ENCODE results near the gene ANKRD9. TPM values are rescaled to one million over a fixed set of nuclear protein-coding genes. Genes with fewer than 3 reads are reported as not detected.

Gene ANKRD9
- total and polyA plus RNA-seq, 12 donors = 94.4 to 264 (median 120) TPM

GRCh38 chr14:102505000-102505619 is 4.5 kb downstream of the ANKRD9 start:
- ATAC-seq (no peak), DNase-seq (no peak)
- Histone ChIP-seq H3K4me3 (no peak overlapping the region), H3K27ac (peak overlapping the region; percentile 68 to 96 (median 88)), H3K36me3 (peaks cover 0 to 19% (median 6%) of the 10 kb centered on the region in 9 donors), H3K4me1 (peaks cover 5 to 79% (median 37%) of the 10 kb centered on the region in 9 donors), H3K9me3 (no peaks in the 10 kb centered on the region), H3K27me3 (no peaks in the 10 kb centered on the region)
- no peak for TF ChIP-seq CTCF (IDR thresholded peaks at IDR 0.05)
- 66 to 69% methylated on average over 7 of the region's 7 CpGs for WGBS, 2 donors
- intact Hi-C loops (cut with DNase I) = no loop called here

- intact Hi-C loops (cut with DNase I) = no loop called here
- no peak for TF ChIP-seq CTCF (IDR thresholded peaks at IDR 0.05)
- ATAC-seq = peak in 1 of 8 donors; percentile 12
- WGBS, 2 donors = 50 to 54% methylated on average over 18 of the region's 18 CpGs
- Histone ChIP-seq H3K36me3 (peaks cover 0 to 19% (median 6%) of the 10 kb centered on the region in 9 donors), H3K4me3 (no peak overlapping the region), H3K4me1 (peaks cover 5 to 83% (median 42%) of the 10 kb centered on the region in 9 donors), H3K9me3 (no peaks in the 10 kb centered on the region), H3K27ac (peak overlapping the region; percentile 68 to 96 (median 88)), H3K27me3 (no peaks in the 10 kb centered on the region)
- DNase-seq = peak in 1 of 2 donors; percentile 35
These were observed 5.1 kb downstream of the ANKRD9 start for GRCh38 chr14:102504328-102504999.

GRCh38 chr14:102503641-102504327 is 5.8 kb downstream of the ANKRD9 start:
- intact Hi-C loops (cut with DNase I) = no loop called here
- Histone ChIP-seq H3K27me3 (no peaks in the 10 kb centered on the region), H3K36me3 (peaks cover 0 to 25% (median 6%) of the 10 kb centered on the region in 9 donors), H3K4me3 (no peak overlapping the region), H3K27ac (peak overlapping the region; percentile 68 to 96 (median 88)), H3K9me3 (no peaks in the 10 kb centered on the region), H3K4me1 (peaks cover 5 to 85% (median 46%) of the 10 kb centered on the region in 9 donors)
- 55 to 56% methylated on average over 12 of the region's 12 CpGs for WGBS, 2 donors
- DNase-seq (peak in 1 of 2 donors; percentile 50), ATAC-seq (peak in 5 of 8 donors; percentile 3 to 41 (median 25))
- no peak for TF ChIP-seq CTCF (IDR thresholded peaks at IDR 0.05)

- peak overlapping the region in 9 of 10 donors; percentile 80 to 96 (median 89) for H3K27ac ChIP-seq
- intact Hi-C loops (cut with DNase I) = no loop called here
- no peak for DNase-seq
- no peak overlapping the region for H3K4me3 ChIP-seq
- WGBS, 2 donors = 93 to 95% methylated on average over 10 of the region's 10 CpGs
- peaks cover 0 to 37% (median 12%) of the 10 kb centered on the region in 9 donors for H3K36me3 ChIP-seq
- no peaks in the 10 kb centered on the region for H3K9me3 ChIP-seq
- no peak for TF ChIP-seq CTCF (IDR thresholded peaks at IDR 0.05)
- no peak for ATAC-seq
- no peaks in the 10 kb centered on the region for H3K27me3 ChIP-seq
- peaks cover 9 to 90% (median 52%) of the 10 kb centered on the region in 9 donors for H3K4me1 ChIP-seq
These were observed 7.0 kb downstream of the ANKRD9 start for GRCh38 chr14:102502571-102502970.

Data from heart right ventricle (tissue), 16 donors.